Raji (cell line): Measurements from ENCODE around the gene DHCR7.

Experiments used
- POLR2A ChIP-seq: IDR thresholded peaks from 2 replicates; pipeline ENCODE4 v1.6.1; 2011; ENCODE audit warnings: low read depth, low read length, control low read depth; ENCODE audit not compliant: insufficient read depth

The DHCR7 gene

GRCh38 chr11:71472941-71473792, 25.0 kb upstream of the DHCR7 start:
- TF ChIP-seq POLR2A: no peak

DNA sequence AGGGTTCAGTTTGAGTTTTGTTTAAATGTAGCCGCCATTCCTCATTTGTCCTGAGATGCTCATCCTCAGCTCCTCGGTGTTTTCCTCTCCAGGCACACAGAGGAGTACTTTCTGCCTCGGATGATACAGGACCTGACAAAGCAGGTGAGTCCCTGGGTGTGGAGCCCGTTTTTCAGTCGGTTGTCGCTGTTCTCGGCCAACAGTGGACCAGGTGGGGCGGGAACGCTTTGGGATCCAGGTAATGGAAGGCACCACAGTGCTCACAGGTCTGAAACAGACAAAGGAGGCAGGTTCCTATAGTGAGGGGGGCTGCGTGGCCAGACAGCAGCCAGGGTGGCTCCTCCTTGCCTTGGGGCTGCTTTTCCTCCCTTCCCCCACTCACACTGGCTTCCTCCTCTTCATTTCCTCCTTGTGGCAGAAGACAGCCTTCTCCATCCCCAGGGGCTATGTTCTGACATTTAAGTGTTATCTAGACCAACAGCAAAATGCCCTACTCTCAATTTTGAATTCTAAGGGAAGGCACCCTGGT, 24.2 kb upstream of the DHCR7 start:
- no peak for TF ChIP-seq POLR2A

DNA sequence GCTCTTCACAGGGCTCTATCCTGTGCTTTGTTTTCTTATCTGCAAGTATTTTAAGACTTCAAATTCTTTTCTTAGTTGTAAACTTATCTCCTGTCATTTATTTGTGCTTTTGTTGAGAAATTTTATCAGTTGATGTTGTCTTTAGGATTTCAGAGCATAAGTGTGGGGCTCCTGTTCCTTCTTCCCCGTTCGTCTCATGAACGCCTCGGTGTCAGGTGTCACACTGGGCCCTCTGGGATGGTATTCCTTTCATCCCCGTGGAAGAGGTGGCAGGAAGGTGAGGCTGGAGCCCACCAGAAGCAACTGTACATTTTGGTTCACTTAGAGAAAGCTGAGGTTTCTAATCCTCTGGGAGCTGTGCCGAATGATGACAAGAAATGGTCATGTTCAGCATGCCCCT, 22.8 kb upstream of the DHCR7 start:
- no peak for TF ChIP-seq POLR2A

DNA sequence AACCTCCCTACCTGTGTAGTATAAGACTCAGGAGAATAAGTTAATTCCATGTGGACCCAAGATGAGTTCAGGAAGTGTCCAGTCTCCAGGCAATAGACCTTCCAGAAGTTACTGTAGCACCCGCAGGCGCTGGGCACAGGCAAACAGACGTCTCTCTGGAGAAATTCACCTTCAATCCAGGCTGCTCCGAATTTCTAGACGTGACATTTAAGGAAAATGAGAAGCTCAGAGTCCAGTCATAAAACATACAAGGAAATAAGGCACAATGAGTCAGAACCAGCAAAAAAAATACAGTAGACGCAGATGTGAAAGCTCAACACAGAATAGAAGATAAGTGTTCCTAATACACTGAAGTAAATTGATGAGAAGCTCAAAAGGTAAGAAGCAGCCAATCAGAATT, 19.0 kb upstream of the DHCR7 start:
- TF ChIP-seq POLR2A: no peak

DNA sequence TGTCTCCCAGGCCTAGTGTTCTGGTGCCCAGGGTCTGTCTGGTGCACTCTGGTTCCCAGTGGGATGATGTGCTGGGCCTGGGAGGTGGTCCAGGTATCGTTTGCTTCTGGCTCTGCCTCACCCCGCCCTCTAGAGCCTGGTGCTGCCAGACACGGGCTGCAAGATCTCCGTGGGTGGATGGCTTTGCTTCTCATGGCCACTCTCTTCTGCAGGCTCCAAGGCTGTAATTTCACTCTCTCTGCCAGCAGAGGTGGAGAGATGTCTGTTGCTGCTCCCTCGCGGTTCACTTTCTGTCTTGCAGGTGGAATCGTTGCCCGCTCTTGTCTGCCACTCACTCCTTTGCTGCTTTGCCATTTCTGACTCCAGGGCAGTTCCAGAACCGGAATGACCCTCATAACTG, 18.2 kb upstream of the DHCR7 start:
- TF ChIP-seq POLR2A: no peak

DNA sequence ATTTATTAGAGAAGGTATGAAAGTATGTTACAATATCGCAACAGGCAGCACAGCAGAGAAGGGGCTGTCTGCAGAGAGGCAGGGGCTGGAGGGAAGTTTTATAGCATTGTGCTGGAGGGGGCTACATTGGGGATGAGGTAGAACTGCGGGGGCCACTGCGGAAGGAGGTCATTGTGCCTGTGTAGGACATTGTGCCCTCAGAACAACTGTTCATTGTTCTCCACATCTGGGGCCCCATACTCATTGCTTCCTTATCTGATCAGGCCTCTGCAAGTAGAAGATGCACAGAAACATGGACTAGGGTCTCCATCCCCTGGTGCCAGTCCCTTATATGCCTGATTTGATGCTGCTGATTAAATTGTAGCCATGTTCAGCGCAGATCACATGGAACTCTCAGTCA, 16.9 kb upstream of the DHCR7 start:
- TF ChIP-seq POLR2A: no peak

GRCh38 chr11:71463331-71464211, 15.4 kb upstream of the DHCR7 start:
- TF ChIP-seq POLR2A: no peak

GRCh38 chr11:71462726-71463125, 14.5 kb upstream of the DHCR7 start:
- no peak for TF ChIP-seq POLR2A

DNA sequence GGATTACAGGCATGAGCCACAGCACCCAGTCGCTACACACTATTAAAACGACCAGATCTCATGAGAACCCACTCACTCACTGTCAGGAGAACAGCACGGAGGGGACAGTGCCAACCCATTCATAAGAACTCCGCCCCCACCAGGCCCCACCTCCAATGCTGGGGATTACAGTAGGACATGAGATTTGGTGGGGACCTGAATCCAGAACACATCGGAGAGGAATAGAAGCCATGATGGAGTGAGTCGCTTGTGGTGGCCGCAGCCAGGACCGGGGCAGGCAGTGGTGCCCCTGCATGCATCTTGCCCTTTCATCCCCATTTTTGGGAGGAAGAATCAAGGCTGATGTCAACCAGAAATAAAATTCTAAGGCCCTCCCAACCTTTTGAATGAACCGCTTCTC, 13.5 kb upstream of the DHCR7 start:
- TF ChIP-seq POLR2A: no peak

GRCh38 chr11:71459767-71460320, 11.7 kb upstream of the DHCR7 start:
- TF ChIP-seq POLR2A: no peak

DNA sequence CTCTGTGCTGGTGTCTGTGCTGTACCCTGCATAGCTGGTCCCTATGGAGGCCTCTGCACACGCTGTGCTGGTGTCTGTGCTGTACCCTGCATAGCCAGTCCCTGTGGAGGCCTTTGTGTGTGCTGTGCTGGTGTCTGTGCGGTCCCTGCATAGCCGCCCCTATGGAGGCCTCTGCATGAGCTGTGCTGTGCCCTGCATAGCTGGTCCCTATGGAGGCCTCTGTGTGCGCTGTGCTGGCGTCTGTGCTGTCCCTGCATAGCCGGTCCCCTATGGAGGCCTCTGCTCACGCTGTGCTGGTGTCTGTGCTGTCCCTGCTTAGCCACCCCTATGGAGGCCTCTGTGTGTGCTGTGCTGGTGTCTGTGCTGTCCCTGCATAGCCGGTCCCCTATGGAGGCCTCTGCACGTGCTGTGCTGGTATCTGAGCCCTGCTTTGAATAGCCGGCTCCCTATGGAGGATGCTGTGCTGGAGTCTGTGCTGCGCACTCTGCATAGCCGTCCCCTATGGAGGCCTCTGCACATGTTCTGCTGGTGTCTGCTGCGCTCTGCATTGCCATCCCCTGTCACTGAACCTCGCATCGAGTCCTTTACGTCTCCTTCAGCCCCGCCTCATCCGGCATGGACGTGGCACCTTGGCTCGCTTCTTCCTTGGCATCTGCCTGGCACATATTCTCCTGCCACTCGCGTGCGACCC, 11.0 kb upstream of the DHCR7 start:
- no peak for TF ChIP-seq POLR2A

- no peak for TF ChIP-seq POLR2A
These were observed 10.2 kb upstream of the DHCR7 start for GRCh38 chr11:71458146-71459070.

- no peak for TF ChIP-seq POLR2A
These were observed 8.6 kb upstream of the DHCR7 start for GRCh38 chr11:71456831-71457230.

DNA sequence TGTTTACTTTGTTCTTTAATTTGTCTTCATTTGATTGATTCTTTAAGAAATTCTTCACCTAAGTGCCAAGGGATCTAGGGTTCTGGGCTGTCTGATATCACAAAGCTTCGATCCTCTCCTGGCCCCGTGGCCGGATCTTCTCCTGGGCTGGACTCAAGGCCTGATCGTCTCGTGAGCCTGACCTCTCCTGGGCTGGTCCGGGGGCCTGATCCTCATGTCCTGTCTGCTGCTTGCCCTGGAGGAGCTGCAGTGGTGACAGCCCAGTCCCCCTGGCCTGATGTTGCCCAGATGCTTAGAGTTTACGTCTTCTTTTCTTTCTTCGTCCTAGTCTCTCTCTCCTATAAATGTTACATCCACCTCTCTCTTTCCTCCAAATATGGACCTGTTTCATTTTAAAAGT, 8.1 kb upstream of the DHCR7 start:
- TF ChIP-seq POLR2A: no peak
